Memory B cell (primary cell): ENCODE results near the gene MCM10.
A peak's percentile ranks its signal among the peaks of the same experiment; 100 is the strongest.
"Not testable (repeated sequence)": the region's sequence is repeated elsewhere in the genome, so short reads cannot be mapped to it uniquely, and the experiment has no call there.

Source experiments
- ATAC-seq: fragments of 150-1000 bp; cut with Tn5 transposase; 2 replicates; pipeline ENCODE4 v1.10.0; 2021; ENCODE audit warnings: low read depth, mild to moderate bottlenecking, moderate library complexity
- DNase-seq, 2 donors: peaks; one replicate each; pipeline ENCODE4 v3.0.0; 2022; ENCODE audit warnings: low spot score in 2 of 2
- H3K27ac Mint-ChIP-seq: one replicate; pipeline ENCODE4 v1.8.0; 2022; ENCODE audit warnings: mild to moderate bottlenecking, moderate library complexity, mixed read lengths
- H3K27me3 Mint-ChIP-seq: one replicate; pipeline ENCODE4 v1.8.0; 2022; ENCODE audit warnings: mixed read lengths
- H3K36me3 Mint-ChIP-seq: one replicate; pipeline ENCODE4 v1.8.0; 2022; ENCODE audit warnings: mild to moderate bottlenecking, mixed read lengths
- H3K4me1 Mint-ChIP-seq: one replicate; pipeline ENCODE4 v1.8.0; 2022; ENCODE audit warnings: mixed read lengths
- H3K4me3 Mint-ChIP-seq: one replicate; pipeline ENCODE4 v1.8.0; 2022; ENCODE audit warnings: mild to moderate bottlenecking, moderate library complexity, mixed read lengths
- H3K9me3 Mint-ChIP-seq: one replicate; pipeline ENCODE4 v1.8.0; 2022; ENCODE audit warnings: mixed read lengths

Gene MCM10

GRCh38 chr10:13144814-13145213, 16.5 kb upstream of the MCM10 start:
- Mint-ChIP-seq H3K36me3 (peaks cover 19% of the 10 kb centered on the region), H3K27ac (no peak overlapping the region), H3K4me1 (no peaks in the 10 kb centered on the region), H3K4me3 (no peak overlapping the region), H3K9me3 (peaks cover 6% of the 10 kb centered on the region), H3K27me3 (no peaks in the 10 kb centered on the region)
- DNase-seq: no peak
- ATAC-seq: no peak

- Mint-ChIP-seq H3K36me3 (peaks cover 11% of the 10 kb centered on the region), H3K27me3 (no peaks in the 10 kb centered on the region), H3K9me3 (peaks cover 6% of the 10 kb centered on the region), H3K4me1 (no peaks in the 10 kb centered on the region), H3K27ac (no peak overlapping the region), H3K4me3 (no peak overlapping the region)
- DNase-seq (no peak), ATAC-seq (no peak)
Observed at GRCh38 chr10:13146379-13146778, 15.0 kb upstream of the MCM10 start.

GRCh38 chr10:13147161-13147560, 14.2 kb upstream of the MCM10 start:
- Mint-ChIP-seq H3K36me3 (peaks cover 11% of the 10 kb centered on the region), H3K4me3 (no peak overlapping the region), H3K27ac (no peak overlapping the region), H3K27me3 (no peaks in the 10 kb centered on the region), H3K4me1 (no peaks in the 10 kb centered on the region), H3K9me3 (peaks cover 6% of the 10 kb centered on the region)
- no peak for DNase-seq
- ATAC-seq: no peak

GRCh38 chr10:13152296-13152695, 9.1 kb upstream of the MCM10 start:
- ATAC-seq: no peak
- DNase-seq: no peak
- Mint-ChIP-seq H3K4me3 (no peak overlapping the region), H3K27me3 (peaks cover 4% of the 10 kb centered on the region), H3K4me1 (no peaks in the 10 kb centered on the region), H3K36me3 (peaks cover 4% of the 10 kb centered on the region), H3K9me3 (no peaks in the 10 kb centered on the region), H3K27ac (no peak overlapping the region)

GRCh38 chr10:13155860-13156259, 5.5 kb upstream of the MCM10 start:
- not testable (repeated sequence) for DNase-seq, H3K27me3 Mint-ChIP-seq, H3K4me1 Mint-ChIP-seq, H3K36me3 Mint-ChIP-seq, H3K4me3 Mint-ChIP-seq, H3K9me3 Mint-ChIP-seq, ATAC-seq, H3K27ac Mint-ChIP-seq

GRCh38 chr10:13158401-13158800, 3.0 kb upstream of the MCM10 start:
- DNase-seq (no peak), ATAC-seq (no peak)
- H3K9me3 Mint-ChIP-seq: no peaks in the 10 kb centered on the region
- peaks cover 11% of the 10 kb centered on the region for H3K4me1 Mint-ChIP-seq
- peak overlapping the region; percentile 67 for H3K27ac Mint-ChIP-seq
- H3K36me3 Mint-ChIP-seq: peaks cover 4% of the 10 kb centered on the region
- peaks cover 4% of the 10 kb centered on the region for H3K27me3 Mint-ChIP-seq
- H3K4me3 Mint-ChIP-seq: peak overlapping the region; percentile 79

GRCh38 chr10:13161857-13162271, 506 bp downstream of the MCM10 start:
- H3K36me3 Mint-ChIP-seq: no peaks in the 10 kb centered on the region
- H3K27ac Mint-ChIP-seq: peak overlapping the region; percentile 16
- no peaks in the 10 kb centered on the region for H3K27me3 Mint-ChIP-seq
- DNase-seq: no peak
- peak overlapping the region; percentile 86 for H3K4me3 Mint-ChIP-seq
- H3K4me1 Mint-ChIP-seq: peaks cover 11% of the 10 kb centered on the region
- ATAC-seq: no peak
- no peaks in the 10 kb centered on the region for H3K9me3 Mint-ChIP-seq

- DNase-seq (no peak), ATAC-seq (no peak)
- Mint-ChIP-seq H3K4me3 (no peak overlapping the region), H3K27ac (no peak overlapping the region), H3K9me3 (no peaks in the 10 kb centered on the region), H3K36me3 (no peaks in the 10 kb centered on the region), H3K27me3 (no peaks in the 10 kb centered on the region), H3K4me1 (peaks cover 11% of the 10 kb centered on the region)
Observed at GRCh38 chr10:13163859-13164258, 2.5 kb downstream of the MCM10 start.

- ATAC-seq: no peak
- no peak for DNase-seq
- Mint-ChIP-seq H3K27me3 (no peaks in the 10 kb centered on the region), H3K9me3 (no peaks in the 10 kb centered on the region), H3K4me1 (peaks cover 11% of the 10 kb centered on the region), H3K27ac (no peak overlapping the region), H3K36me3 (no peaks in the 10 kb centered on the region), H3K4me3 (no peak overlapping the region)
Observed at GRCh38 chr10:13165177-13165576, 3.8 kb downstream of the MCM10 start.

- H3K9me3 Mint-ChIP-seq: no peaks in the 10 kb centered on the region
- DNase-seq (no peak), ATAC-seq (no peak)
- H3K4me1 Mint-ChIP-seq: no peaks in the 10 kb centered on the region
- H3K27ac Mint-ChIP-seq: no peak overlapping the region
- H3K27me3 Mint-ChIP-seq: no peaks in the 10 kb centered on the region
- H3K36me3 Mint-ChIP-seq: no peaks in the 10 kb centered on the region
- H3K4me3 Mint-ChIP-seq: no peak overlapping the region
Observed at GRCh38 chr10:13167568-13167967, 6.2 kb downstream of the MCM10 start.

- DNase-seq: no peak
- Mint-ChIP-seq H3K9me3 (no peaks in the 10 kb centered on the region), H3K36me3 (no peaks in the 10 kb centered on the region)
Observed at GRCh38 chr10:13168781-13169180, 7.4 kb downstream of the MCM10 start.

GRCh38 chr10:13173616-13174015, 12.3 kb downstream of the MCM10 start:
- DNase-seq (no peak), ATAC-seq (no peak)
- H3K4me1 Mint-ChIP-seq: no peaks in the 10 kb centered on the region
- H3K36me3 Mint-ChIP-seq: no peaks in the 10 kb centered on the region
- H3K4me3 Mint-ChIP-seq: no peak overlapping the region
- no peak overlapping the region for H3K27ac Mint-ChIP-seq
- H3K9me3 Mint-ChIP-seq: no peaks in the 10 kb centered on the region
- no peaks in the 10 kb centered on the region for H3K27me3 Mint-ChIP-seq

More at GRCh38 chr10:13168781-13169180, 7.4 kb downstream of the MCM10 start:
- Mint-ChIP-seq H3K4me1 (no peaks in the 10 kb centered on the region), H3K27ac (no peak overlapping the region), H3K27me3 (no peaks in the 10 kb centered on the region), H3K4me3 (no peak overlapping the region)
- no peak for ATAC-seq

GRCh38 chr10:13180788-13181187, 19.4 kb downstream of the MCM10 start:
- no peak overlapping the region for H3K27ac Mint-ChIP-seq
- ATAC-seq: no peak
- no peak for DNase-seq
- no peaks in the 10 kb centered on the region for H3K36me3 Mint-ChIP-seq
- H3K27me3 Mint-ChIP-seq: no peaks in the 10 kb centered on the region
- peaks cover 2% of the 10 kb centered on the region for H3K4me1 Mint-ChIP-seq
- H3K9me3 Mint-ChIP-seq: no peaks in the 10 kb centered on the region
- no peak overlapping the region for H3K4me3 Mint-ChIP-seq

- H3K27ac Mint-ChIP-seq: no peak overlapping the region
- H3K9me3 Mint-ChIP-seq: peaks cover 3% of the 10 kb centered on the region
- no peak for ATAC-seq
- H3K27me3 Mint-ChIP-seq: no peaks in the 10 kb centered on the region
- peaks cover 2% of the 10 kb centered on the region for H3K4me1 Mint-ChIP-seq
- no peak for DNase-seq
- H3K4me3 Mint-ChIP-seq: no peak overlapping the region
- no peaks in the 10 kb centered on the region for H3K36me3 Mint-ChIP-seq
Observed at GRCh38 chr10:13182424-13182823, 21.1 kb downstream of the MCM10 start.

GRCh38 chr10:13183625-13184024, 22.3 kb downstream of the MCM10 start:
- peak; percentile 74 for ATAC-seq
- DNase-seq: no peak
- H3K36me3 Mint-ChIP-seq: no peaks in the 10 kb centered on the region
- H3K9me3 Mint-ChIP-seq: peaks cover 3% of the 10 kb centered on the region
- H3K27ac Mint-ChIP-seq: no peak overlapping the region
- H3K27me3 Mint-ChIP-seq: no peaks in the 10 kb centered on the region
- no peak overlapping the region for H3K4me3 Mint-ChIP-seq
- peaks cover 2% of the 10 kb centered on the region for H3K4me1 Mint-ChIP-seq
